HG03097 (cell line): ENCODE measurements around the gene PDZD7.
"Not testable (repeated sequence)": the region's sequence is repeated elsewhere in the genome, so short reads cannot be mapped to it uniquely, and the experiment has no call there.

Source experiments
- ATAC-seq: cut with Tn5 transposase; IDR thresholded peaks from one replicate; pipeline ENCODE4 v1.9.1; 2021; ENCODE audit not compliant: unreplicated experiment, low FRiP score

The PDZD7 gene

DNA sequence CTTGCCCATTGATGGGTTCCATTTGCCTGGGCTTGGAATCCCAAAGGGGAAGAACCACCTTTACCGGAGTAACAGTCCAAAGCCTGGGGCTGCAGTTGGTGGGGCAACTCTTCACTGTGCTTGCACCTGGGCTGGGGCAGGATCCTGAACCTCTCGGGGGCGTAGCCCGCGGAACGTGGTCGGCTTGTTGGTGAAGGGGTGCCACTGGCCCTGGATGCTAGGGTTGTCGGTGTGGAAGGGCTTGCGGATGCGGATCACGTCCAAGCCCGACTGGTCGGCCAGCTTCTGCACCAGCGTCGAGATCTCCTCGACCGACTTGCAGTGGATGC is 44.3 kb downstream of the PDZD7 start:
- ATAC-seq = no peak

DNA sequence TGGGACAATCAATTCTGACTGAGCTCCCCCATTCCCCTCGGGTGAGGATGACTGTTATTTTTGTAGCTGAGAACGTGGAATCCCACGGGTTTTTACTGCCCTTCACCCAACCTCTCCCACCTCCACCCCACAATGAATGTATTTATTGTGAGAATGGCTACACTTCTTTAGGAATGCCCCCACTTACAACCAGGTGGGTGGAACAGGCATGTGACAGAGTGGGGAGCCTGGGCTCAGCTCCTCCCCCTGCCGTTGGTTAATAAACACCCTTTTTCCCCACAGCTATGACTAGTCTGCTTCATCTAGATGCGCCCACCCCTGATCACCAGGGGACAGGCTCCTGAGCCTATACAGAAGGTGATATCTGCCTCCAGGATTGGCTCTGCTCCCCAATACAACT is 45.6 kb downstream of the PDZD7 start:
- ATAC-seq = no peak

DNA sequence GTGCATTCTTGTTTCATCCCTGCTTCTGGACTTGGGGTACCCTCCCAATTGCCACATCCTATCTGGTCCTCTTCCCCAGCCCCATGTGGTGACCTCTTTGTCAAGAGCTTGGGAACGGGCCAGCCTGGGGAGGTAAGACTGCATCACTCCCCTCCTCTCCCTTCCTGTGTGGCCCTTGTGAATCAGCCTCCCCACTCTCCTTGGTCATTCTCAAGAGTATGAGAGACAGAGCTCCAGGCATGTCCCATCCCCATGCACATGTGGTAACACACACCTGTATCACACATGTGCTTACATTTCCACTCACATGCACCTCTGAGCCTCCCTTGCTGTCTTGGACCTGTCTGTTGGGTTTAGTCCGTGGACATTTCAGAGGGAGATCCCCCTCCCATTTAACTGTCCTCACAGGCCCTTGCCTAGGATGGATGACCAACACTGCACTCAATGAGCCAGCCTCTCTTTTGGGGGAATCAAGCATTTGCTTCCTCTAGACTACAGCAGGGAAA is 46.2 kb downstream of the PDZD7 start:
- no peak for ATAC-seq

DNA sequence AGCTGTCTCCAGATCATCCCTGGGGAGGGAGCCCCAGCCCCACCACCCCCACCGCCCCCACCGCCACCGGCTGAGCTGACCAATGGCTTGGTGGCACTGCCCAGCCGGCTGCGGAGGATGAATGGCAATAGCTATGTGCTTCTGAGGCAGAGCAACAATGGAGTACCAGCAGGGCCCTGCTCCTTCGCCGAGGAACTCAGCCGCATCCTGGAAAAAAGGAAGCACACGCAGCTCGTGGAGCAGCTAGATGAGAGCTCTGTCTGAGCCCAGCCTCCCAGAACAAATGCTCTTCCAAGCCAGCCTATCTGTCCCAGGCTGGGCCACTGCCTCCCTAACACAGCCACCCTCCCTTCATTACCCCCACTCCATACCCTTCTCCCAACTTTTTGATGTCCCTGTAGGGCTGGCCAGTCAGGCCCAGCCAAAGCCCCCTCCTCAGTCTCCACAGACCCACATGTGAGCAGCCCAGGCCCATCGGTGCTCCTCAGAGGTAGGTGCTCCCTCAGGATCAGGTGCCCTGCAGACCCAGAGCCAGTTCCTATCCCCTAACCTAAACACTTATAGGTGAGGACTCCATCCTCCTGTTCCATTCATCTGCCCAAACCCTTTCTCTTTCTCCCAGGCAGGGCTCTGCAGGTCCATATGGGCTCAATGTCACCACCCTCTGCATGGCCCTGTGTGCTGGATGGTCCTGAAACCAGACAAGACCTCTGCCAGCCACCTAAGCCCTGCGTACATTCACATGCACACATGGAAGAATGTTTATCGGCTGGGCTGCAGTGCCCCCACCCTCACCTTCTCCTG is 46.9 kb downstream of the PDZD7 start:
- ATAC-seq = no peak

DNA sequence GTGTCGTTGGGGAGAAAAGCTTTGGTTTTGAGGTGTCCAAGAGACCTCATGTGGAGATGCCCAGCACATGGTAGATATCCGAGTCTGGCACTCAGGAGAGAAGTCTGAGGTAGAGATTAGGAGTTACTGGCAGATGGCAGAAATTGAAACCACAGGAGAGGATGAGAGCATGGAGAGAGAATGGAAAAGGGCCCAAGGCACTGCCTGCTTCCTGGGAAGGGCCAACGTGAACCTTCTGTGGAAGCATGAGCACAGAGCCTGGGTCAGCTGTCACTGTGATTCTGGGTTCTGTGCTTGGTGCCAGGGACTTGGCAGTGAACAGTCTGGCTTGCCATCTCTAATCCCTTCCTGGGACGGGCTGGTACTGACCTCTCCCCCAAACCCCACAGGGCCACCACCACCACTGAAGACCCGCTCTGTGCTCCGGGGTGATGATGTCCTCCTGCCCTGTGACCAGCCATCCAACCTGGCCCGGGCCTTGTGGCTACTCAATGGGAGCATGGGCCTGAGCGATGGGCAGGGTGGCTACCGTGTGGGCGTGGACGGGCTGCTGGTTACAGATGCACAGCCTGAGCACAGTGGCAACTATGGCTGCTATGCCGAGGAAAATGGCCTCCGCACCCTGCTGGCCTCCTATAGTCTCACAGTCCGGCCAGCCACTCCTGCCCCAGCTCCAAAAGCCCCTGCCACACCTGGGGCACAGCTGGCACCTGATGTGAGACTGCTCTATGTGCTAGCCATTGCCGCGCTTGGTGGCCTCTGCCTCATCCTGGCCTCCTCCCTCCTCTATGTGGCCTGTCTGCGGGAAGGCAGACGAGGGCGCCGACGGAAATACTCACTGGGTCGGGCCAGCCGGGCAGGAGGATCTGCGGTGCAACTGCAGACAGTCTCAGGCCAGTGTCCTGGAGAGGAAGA is 47.8 kb downstream of the PDZD7 start:
- ATAC-seq = no peak

DNA sequence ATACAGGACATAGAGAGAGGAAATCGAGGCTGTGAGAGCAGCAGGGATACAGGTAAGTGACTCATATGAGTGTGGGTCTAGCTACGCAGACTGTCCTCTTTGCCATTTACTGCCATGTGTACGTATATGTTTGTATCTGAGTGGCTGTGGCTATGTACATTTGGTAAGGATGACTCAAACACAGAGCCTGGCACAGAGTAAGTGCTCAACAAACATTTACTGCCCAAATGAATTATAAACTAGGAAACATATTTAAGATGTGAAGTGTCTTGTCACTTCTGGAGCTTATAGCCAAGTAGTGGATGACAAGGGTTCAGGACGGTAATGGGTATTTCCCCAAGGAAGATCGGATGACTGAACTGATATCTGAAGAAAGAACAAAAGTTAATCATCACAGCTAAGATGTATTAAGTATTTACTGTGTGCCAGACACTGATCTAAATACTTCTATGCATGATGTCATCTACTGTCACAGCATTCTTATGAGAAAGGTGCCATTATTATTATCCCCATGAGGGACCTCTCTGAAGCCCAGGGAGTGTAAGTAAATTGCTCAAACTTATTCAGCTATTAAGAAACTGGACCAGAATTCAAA is 49.7 kb downstream of the PDZD7 start:
- ATAC-seq = no peak

DNA sequence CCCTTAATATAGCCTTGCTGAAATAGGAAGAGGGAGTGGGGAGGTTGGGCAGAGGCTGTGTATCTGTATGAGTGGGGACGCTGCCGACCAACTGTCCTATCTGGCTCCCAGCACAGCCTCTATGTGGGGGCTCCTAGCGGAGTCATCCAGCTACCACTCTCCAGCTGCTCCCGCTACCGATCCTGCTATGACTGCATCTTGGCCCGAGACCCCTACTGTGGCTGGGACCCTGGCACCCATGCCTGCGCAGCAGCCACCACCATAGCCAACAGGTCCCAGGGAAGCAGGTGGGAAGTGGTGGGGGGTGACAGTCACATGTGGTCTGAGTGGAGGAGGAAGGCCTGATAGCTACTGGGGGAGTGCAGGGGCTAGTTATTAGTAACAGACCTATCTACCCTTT is 50.2 kb downstream of the PDZD7 start:
- no peak for ATAC-seq

DNA sequence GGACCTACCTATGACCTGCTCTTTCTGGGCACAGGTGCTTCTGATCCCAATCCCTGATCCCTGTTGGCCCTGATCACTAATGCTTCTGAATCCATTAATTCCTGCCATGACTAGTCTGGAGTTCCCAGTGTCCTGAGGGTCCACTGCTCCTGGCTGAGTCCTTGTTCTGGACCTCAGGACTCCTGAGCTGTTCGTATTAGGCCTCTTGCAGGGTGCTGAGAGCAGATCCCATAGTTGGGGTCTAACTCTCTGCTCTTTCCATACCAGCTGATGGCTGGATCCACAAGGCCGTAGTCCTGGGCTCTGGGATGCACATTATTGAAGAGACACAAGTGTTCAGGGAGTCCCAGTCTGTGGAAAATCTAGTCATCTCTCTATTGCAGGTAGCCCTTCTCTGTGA is 50.6 kb downstream of the PDZD7 start:
- ATAC-seq = no peak

DNA sequence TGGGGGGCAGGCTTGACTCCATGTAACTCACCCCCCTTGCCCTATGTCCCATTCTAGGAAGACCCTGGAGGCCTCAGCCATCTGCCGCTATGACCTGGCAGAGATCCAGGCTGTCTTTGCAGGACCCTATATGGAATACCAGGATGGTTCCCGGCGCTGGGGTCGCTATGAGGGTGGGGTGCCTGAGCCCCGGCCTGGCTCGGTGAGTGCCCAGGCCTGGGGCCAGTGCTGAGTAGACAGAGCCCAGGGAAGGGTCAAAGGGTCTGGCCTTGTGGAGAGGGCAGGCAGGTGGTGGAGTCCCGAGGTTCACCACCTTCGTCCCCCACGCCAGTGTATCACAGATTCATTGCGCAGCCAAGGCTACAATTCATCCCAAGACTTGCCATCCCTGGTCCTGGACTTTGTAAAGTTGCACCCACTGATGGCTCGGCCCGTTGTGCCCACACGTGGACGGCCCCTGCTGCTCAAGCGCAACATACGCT is 51.1 kb downstream of the PDZD7 start:
- ATAC-seq = no peak

DNA sequence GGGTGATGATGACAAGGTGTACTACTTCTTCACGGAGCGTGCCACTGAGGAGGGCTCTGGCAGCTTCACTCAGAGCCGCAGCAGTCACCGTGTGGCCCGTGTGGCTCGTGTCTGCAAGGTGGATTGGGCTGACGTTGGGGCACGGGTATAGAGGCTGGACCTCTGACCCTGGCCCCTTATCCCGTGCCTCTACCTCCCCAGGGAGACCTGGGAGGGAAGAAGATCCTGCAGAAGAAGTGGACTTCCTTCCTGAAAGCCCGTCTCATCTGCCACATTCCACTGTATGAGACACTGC is 52.1 kb downstream of the PDZD7 start:
- no peak for ATAC-seq

DNA sequence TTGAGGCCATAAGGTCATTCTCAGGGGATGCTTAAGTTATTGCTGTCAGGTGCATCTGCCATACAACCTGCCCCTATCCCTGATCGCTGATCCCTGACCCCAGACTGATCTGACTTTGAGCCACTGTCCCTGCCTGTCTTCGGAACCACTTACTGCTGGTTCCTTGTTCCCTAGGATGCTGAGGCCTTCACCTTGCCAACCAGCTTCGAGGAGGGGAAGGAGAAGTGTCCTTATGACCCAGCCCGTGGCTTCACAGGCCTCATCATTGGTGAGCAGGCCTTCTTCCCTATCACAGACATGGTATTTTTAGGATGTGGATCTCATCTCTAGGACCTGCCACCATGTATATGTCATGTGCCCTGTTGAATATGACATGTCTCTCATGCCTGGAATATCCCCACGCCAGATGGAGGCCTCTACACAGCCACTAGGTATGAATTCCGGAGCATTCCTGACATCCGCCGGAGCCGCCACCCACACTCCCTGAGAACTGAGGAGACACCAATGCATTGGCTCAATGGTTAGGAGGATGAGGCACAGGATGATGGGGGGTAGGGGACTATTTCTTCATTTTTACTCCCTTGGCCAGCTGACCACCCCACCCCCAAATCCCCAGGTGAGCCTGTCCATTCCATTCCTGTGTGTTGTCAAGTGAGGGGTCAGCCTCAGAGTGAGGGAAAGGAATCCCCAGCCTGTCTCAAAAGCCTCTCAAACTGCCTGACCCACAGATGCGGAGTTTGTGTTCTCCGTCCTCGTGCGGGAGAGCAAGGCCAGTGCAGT is 52.6 kb downstream of the PDZD7 start:
- no peak for ATAC-seq

DNA sequence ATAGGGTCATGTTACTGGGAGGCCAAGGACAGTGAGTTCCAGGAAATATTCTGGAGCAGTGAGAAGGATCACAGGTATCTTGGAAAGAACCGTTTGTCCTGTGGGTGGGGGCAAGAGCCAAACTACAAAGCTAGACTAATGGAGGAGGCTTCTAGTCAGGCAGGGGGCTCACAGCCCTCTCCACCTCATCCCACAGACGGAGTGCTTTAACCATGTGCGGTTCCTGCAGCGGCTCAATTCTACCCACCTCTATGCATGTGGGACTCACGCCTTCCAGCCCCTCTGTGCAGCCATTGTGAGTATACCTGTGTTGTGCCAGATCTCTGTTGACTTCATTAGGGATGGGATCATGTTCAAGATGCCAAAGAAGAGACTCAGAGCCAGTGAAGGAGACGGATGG is 53.5 kb downstream of the PDZD7 start:
- ATAC-seq = no peak

DNA sequence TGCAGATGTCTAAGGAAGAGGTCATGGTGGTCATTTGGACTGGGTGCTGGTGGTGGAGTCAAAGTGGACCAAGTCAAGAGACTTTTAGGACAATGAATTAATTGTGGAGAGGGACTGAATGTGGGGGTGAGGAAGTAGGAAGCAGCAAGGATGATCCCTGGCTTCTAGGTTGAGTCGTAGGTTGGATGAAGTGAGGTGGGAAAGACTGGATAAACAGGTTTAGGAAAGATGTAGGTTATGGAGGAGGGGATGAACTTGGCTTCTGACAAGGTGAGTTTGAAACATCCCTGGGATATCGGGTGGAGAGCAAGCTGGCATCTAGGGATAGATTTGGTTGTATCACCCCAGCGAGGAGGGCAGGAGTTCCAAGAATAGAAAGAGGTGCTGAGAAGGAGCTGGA is 54.0 kb downstream of the PDZD7 start:
- ATAC-seq = no peak

DNA sequence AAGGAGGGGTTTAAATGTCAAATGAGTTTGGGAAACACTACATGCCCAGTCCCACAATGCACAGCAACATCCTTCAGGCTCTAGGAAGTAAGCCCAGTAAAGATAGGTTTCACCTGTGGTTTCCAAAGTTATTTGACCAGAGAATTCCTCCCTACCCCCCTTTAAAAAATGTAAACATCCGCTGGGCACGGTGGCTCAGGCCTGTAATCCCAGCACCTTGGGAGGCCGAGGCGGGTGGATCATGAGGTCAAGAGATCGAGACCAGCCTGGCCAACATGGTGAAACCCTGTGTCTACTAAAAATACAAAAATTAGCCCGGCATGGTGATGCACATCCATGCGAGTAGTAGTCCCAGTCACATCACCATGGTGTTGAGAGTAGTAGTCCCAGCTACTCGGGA is 55.5 kb downstream of the PDZD7 start:
- not testable (repeated sequence) for ATAC-seq

DNA sequence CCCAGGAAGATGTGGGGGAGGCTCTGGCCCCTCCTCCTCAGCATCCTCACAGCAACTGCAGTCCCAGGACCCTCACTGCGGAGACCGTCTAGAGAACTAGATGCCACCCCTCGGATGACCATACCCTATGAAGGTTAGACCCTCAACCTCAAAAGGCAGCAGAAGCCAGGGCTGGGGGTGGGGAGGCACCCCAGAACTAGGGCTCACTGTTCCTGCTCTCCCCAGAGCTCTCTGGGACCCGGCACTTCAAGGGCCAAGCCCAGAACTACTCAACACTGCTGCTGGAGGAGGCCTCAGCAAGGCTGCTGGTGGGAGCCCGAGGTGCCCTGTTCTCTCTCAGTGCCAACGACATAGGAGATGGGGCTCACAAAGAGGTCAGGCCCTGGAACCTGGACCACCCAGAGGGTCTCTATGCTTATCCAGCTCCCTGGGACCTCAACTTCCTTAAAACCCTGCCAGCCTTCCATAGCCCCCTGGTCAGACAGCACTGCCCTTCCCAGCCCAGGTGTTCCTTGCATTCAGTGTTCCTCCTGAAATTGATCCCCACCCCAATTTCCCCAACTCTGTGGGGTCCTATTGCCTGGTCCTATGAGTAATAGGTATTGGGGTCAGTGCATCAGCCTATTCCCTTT is 57.9 kb downstream of the PDZD7 start:
- no peak for ATAC-seq

DNA sequence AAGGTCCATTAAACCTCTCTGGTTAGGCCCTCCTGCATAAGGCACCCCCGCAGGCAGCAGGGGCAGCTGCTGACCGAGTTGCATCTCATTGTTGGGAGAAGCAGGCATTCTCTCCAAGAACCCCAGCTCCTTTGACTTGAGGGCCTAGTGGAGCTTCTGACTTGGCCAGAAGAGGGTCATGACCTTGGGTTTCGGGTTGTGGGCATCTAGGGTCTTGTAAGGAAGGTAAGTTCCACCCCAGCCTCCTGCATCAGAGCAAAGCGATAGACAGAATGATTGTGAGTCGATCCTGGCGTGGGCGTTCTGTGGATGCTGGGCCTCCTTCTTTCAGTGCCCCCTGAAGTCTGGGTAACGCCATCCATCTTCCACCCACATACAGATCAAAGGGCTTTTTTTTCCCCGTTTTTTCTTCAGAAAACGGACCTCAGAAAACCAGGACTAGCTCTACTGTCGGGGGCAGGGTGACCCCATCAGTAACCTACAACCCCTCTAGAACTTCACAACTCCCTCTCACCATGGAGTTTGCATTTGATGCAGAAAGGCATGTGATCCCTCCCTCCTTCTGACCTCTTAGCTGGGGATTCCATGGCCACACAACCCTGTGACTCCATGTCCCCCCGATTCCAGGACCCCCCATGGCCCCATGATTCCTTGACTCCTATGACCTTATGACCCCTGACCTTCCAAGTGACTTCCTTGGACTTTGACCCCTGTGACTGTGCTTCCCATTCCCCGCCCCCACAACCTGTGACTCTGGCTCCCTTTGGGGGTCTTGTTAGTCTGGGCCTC is 58.6 kb downstream of the PDZD7 start:
- no peak for ATAC-seq

DNA sequence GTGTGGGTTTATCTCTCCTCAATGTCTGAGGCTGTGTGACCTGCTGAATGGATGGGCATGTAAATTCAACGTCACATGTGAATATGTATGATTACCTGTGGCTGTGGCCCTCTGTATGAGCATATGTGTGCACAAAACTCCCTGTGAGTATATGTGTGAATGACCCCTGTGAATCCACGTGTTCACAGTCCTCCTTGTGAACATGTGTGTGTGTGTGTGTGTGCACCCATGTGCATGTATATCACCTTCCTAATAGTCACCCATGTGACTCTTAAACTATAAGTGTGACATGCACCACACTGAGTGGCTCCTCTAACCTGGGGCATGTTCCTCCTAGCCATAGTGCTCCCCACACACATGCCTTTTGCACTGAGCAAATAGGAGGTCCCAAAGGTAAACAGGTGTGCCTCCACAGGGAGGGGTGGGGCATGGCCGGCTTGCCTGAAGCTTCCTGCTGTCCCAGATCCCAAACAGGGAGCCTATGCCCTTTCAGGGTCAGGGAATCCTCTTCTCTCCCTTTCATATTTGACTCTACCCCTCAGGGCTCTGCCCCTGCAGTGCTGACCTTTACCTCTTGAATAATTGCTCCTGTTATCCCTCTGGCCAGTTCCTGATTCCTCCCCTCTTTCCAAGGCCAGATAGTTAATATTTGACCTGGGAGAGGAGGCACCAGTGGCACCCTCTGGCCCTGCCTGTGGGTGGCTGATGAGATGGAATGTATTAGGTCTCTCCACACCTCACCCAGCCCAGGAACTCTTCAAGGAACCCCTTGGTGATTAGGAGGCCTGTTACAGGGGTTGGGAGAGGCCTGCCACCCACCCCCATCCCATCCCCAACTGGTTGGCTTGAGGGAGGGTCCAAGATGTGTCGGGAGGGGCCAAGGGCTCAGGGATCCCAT is 59.8 kb downstream of the PDZD7 start:
- no peak for ATAC-seq

DNA sequence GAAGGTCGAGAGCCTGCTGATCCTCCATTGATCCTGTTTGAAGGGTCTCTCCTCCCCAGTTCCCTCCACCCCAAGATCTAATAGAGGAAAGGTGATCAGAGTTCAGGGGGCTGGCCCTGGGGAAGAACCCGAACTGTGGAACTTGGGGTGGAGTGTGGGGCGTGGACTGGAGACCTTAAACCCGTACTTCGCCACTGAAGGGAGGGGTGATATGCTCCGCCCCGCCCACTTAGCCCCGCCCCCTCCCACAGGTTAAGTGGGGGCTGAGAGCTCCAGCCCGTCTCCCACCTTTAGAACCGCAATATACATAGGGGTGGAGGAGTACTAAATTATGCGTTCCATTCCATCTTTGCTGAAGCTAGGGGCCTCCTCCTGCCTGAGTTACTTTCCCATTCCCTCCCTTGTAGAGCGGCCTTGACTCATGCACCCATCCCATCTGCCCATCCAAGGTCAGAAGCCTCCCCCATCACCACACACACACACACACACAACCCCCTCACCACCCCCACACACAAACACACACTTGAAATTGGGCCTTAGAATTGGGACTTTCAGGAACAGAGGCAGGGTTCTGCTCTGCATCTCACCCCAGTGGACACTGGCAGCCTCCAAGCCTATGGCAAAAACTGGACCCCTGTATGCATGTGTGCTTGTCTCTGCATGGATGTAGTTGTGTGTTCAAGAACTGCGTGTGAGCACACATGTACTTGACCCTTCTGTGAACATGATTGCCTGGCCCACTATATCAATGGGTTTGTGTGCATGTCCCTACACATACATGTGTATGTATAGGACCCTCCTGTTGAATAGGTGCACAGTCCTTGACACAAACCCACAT is 60.6 kb downstream of the PDZD7 start:
- no peak for ATAC-seq
